ENCODE measurements around the gene WDR4. TPM values are rescaled to one million over a fixed set of nuclear protein-coding genes. Genes with fewer than 3 reads are reported as not detected.

Gene WDR4
- total RNA-seq, 1 experiment from 2014 or later = 35.3 TPM

GRCh38 chr21:42858185-42858847 is 21.0 kb downstream of the WDR4 start:
- POLR2A ChIA-PET (ENCODE audit: unreplicated experiment) = no interaction called here
- no peak for TF ChIP-seq EZH2 (IDR thresholded peaks at IDR 0.05; ENCODE audit: low read length, unreplicated experiment)
- TF ChIP-seq, protein P1, sequence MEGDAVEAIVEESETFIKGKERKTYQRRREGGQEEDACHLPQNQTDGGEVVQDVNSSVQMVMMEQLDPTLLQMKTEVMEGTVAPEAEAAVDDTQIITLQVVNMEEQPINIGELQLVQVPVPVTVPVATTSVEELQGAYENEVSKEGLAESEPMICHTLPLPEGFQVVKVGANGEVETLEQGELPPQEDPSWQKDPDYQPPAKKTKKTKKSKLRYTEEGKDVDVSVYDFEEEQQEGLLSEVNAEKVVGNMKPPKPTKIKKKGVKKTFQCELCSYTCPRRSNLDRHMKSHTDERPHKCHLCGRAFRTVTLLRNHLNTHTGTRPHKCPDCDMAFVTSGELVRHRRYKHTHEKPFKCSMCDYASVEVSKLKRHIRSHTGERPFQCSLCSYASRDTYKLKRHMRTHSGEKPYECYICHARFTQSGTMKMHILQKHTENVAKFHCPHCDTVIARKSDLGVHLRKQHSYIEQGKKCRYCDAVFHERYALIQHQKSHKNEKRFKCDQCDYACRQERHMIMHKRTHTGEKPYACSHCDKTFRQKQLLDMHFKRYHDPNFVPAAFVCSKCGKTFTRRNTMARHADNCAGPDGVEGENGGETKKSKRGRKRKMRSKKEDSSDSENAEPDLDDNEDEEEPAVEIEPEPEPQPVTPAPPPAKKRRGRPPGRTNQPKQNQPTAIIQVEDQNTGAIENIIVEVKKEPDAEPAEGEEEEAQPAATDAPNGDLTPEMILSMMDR (conservative IDR thresholded peaks at IDR 0.05; ENCODE audit: low read depth, low read length) = no peak
- no peak for TF ChIP-seq EZH2phosphoT487 (IDR thresholded peaks at IDR 0.05; ENCODE audit: borderline replicate concordance, low read length)
- Histone ChIP-seq H3K4me2 (ENCODE audit: low read length) (no peak overlapping the region), H3K27ac (ENCODE audit: low read length) (no peak overlapping the region), H3K4me1 (ENCODE audit: insufficient read depth, low read length) (no peaks in the 10 kb centered on the region), H3K79me2 (ENCODE audit: low read length) (peaks cover 59% of the 10 kb centered on the region), H3K9me3 (ENCODE audit: low read length) (no peaks in the 10 kb centered on the region), H3K9ac (ENCODE audit: low read length) (no peak overlapping the region), H2AFZ (ENCODE audit: low read length) (no peak overlapping the region), H3K4me3 (ENCODE audit: low read length) (no peak overlapping the region), H3K9me2 (replicated peaks; ENCODE audit: low read length) (no peaks in the 10 kb centered on the region), H3K27me3 (ENCODE audit: low read length) (no peaks in the 10 kb centered on the region), H4K20me1 (ENCODE audit: low read length) (peaks cover 52% of the 10 kb centered on the region), H3K36me3 (ENCODE audit: low read depth, low read length) (peaks cover 84% of the 10 kb centered on the region), H3F3A (ENCODE audit: low read length, unreplicated experiment) (no peaks in the 10 kb centered on the region)
- intact Hi-C loops (cut with micrococcal nuclease) = no loop called here
- CTCF ChIA-PET = no interaction called here
- BruUV-seq (replicated peaks) = no TSS peak
- no peak for ATAC-seq
- no peak for DNase-seq

DNA sequence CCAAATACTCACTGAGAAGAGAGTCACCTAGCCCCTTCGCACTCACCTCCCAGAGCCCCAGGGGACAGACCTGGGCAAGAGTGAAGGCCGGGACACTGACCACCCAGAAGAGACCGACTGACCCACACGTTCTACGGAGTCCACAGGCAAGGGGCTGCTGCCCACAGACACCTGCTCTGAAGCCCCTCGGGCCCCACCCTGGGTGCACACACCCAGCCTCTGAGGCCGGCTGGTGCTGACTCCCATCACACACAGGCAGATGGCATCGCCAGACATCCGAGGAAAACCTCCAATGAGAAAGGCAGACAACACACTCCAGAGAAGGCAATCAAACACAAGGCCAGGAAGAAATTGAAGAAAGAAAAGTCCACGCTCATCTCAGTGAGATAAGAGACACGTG is 22.1 kb downstream of the WDR4 start:
- no peak overlapping the region for H3K4me3 ChIP-seq (ENCODE audit: low read length)
- H3K27ac ChIP-seq (ENCODE audit: low read length) = no peak overlapping the region
- H3K9me2 ChIP-seq (replicated peaks; ENCODE audit: low read length) = no peaks in the 10 kb centered on the region
- H3F3A ChIP-seq (ENCODE audit: low read length, unreplicated experiment) = no peaks in the 10 kb centered on the region
- H3K27me3 ChIP-seq (ENCODE audit: low read length) = no peaks in the 10 kb centered on the region
- peaks cover 42% of the 10 kb centered on the region for H4K20me1 ChIP-seq (ENCODE audit: low read length)
- H3K4me2 ChIP-seq (ENCODE audit: low read length) = no peak overlapping the region
- intact Hi-C loops (cut with micrococcal nuclease) = no loop called here
- no peaks in the 10 kb centered on the region for H3K9me3 ChIP-seq (ENCODE audit: low read length)
- no peak for ATAC-seq
- POLR2A ChIA-PET (ENCODE audit: unreplicated experiment) = no interaction called here
- no peak overlapping the region for H2AFZ ChIP-seq (ENCODE audit: low read length)
- H3K36me3 ChIP-seq (ENCODE audit: low read depth, low read length) = peaks cover 82% of the 10 kb centered on the region
- H3K4me1 ChIP-seq (ENCODE audit: insufficient read depth, low read length) = no peaks in the 10 kb centered on the region
- no peak overlapping the region for H3K9ac ChIP-seq (ENCODE audit: low read length)
- no TSS peak for BruUV-seq (replicated peaks)
- H3K79me2 ChIP-seq (ENCODE audit: low read length) = peaks cover 48% of the 10 kb centered on the region
- TF ChIP-seq EZH2 (IDR thresholded peaks at IDR 0.05; ENCODE audit: low read length, unreplicated experiment) (no peak), EZH2phosphoT487 (IDR thresholded peaks at IDR 0.05; ENCODE audit: borderline replicate concordance, low read length) (no peak)
- TF ChIP-seq, protein P1 (conservative IDR thresholded peaks at IDR 0.05; ENCODE audit: low read depth, low read length) = no peak
- CTCF ChIA-PET = no interaction called here
- DNase-seq = no peak

DNA sequence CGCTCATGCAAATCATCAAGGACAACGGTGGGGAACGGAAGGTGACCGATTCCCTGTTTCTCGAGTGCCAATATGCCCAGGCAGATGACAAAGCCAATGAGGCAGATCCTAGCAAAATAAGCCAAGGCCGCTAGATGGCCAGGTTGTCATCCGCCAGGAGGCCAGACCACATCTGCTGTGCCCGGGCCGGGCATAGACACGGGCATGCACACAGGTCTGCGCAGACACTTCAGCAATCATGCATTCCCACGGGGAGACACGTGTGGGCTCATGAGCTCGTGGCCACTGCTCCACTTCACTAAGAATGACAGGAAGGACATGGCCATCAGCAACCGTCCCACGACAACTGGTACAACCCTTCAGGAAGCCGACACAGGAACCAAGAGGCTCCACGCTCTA is 23.4 kb downstream of the WDR4 start:
- H3K36me3 ChIP-seq (ENCODE audit: low read depth, low read length) = peaks cover 81% of the 10 kb centered on the region
- no peak overlapping the region for H3K4me3 ChIP-seq (ENCODE audit: low read length)
- H3K4me2 ChIP-seq (ENCODE audit: low read length) = no peak overlapping the region
- no peaks in the 10 kb centered on the region for H3K4me1 ChIP-seq (ENCODE audit: insufficient read depth, low read length)
- no peak overlapping the region for H3K27ac ChIP-seq (ENCODE audit: low read length)
- intact Hi-C loops (cut with micrococcal nuclease) = no loop called here
- TF ChIP-seq EZH2phosphoT487 (IDR thresholded peaks at IDR 0.05; ENCODE audit: borderline replicate concordance, low read length) (no peak), EZH2 (IDR thresholded peaks at IDR 0.05; ENCODE audit: low read length, unreplicated experiment) (no peak)
- TF ChIP-seq, protein P1 (conservative IDR thresholded peaks at IDR 0.05; ENCODE audit: low read depth, low read length) = no peak
- ChIA-PET POLR2A (ENCODE audit: unreplicated experiment) (no interaction called here), CTCF (no interaction called here)
- BruUV-seq (replicated peaks) = no TSS peak
- H3K9me3 ChIP-seq (ENCODE audit: low read length) = no peaks in the 10 kb centered on the region
- no peak overlapping the region for H3K9ac ChIP-seq (ENCODE audit: low read length)
- H4K20me1 ChIP-seq (ENCODE audit: low read length) = peaks cover 36% of the 10 kb centered on the region
- H3F3A ChIP-seq (ENCODE audit: low read length, unreplicated experiment) = no peaks in the 10 kb centered on the region
- no peaks in the 10 kb centered on the region for H3K9me2 ChIP-seq (replicated peaks; ENCODE audit: low read length)
- no peak for ATAC-seq
- H3K79me2 ChIP-seq (ENCODE audit: low read length) = peaks cover 38% of the 10 kb centered on the region
- DNase-seq = no peak
- no peaks in the 10 kb centered on the region for H3K27me3 ChIP-seq (ENCODE audit: low read length)
- H2AFZ ChIP-seq (ENCODE audit: low read length) = no peak overlapping the region

Data from PC-3 (cell line).